ENCODE data around the gene CELF5.
A peak's percentile ranks its signal among the peaks of the same experiment; 100 is the strongest.
"Not testable (repeated sequence)": the region's sequence is repeated elsewhere in the genome, so short reads cannot be mapped to it uniquely, and the experiment has no call there.

CELF5 gene

DNA sequence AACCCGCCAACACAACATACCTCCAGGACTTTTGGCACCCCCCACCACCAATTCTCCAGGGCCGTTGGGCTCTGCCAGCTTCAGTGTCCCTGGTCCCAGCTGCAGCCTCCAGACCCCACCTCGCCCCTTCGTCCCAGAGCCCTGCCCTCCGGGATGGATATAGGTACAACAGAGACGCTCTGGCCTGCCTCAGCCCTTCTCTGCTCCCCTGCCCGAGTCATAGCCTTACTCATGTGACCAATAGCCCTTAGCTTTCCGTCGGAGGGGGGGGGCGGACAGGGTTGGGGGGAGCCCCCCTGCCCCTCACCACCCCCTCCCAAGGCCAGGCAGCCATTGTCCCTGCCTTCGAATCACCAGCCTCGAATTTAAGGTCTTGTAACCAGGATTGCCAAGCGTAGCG is 71.1 kb downstream of the CELF5 start:
- FAIRE-seq (no peak), DNase-seq (ENCODE audit: insufficient read length) (no peak)
- TF ChIP-seq TAF1 (IDR thresholded peaks at IDR 0.05; ENCODE audit: borderline replicate concordance, low read depth, low read length) (no peak), POLR2A (IDR thresholded peaks at IDR 0.05; ENCODE audit: low read depth, low read length) (no peak), POLR2AphosphoS5 (IDR thresholded peaks at IDR 0.05; ENCODE audit: low read depth, low read length) (no peak)

DNA sequence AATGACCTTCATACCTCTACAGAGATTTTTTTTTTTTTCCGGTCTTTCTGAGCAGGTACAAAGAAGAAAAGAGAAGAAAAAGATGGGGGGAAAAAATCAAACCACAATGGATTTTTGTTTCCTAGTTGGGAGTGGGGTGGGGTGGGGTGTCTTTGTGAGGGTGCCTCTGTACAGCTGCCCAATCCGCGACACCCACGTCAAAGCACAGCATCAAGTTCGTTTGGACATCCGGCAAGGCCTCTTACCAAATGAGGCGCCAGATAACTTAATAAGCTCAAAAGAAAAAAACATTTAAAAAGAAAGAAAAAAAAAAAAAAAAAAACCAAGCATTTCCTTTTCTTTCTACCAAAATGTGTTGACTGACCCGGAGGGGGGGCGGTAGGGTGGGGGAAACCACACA is 71.6 kb downstream of the CELF5 start:
- TF ChIP-seq POLR2AphosphoS5 (IDR thresholded peaks at IDR 0.05; ENCODE audit: low read depth, low read length), result no peak
- no peak for TF ChIP-seq TAF1 (IDR thresholded peaks at IDR 0.05; ENCODE audit: borderline replicate concordance, low read depth, low read length)
- no peak for TF ChIP-seq POLR2A (IDR thresholded peaks at IDR 0.05; ENCODE audit: low read depth, low read length)
- DNase-seq (ENCODE audit: insufficient read length) (no peak), FAIRE-seq (no peak)

DNA sequence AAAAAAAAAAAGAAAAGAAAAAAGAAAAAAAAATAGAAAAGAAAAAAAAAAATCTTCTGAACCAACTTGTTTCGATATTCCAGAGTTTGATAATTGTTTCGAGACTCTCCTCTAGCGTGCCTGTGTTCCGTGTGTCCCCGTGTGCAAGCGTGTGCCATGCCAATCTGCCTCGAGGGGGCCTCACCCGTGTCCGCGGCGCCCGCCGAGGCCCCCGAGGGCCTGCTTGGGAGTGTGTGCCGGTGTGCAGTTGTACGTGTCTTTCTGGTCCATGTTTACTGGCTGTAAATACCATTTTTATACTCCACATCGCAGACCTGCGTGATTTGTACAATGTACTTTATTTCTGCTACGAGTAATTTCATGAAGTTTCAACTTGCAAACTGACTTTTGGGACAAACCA is 72.0 kb downstream of the CELF5 start:
- DNase-seq (ENCODE audit: insufficient read length), result no peak
- no peak for FAIRE-seq
- TF ChIP-seq POLR2A (IDR thresholded peaks at IDR 0.05; ENCODE audit: low read depth, low read length) (no peak), POLR2AphosphoS5 (IDR thresholded peaks at IDR 0.05; ENCODE audit: low read depth, low read length) (no peak), TAF1 (IDR thresholded peaks at IDR 0.05; ENCODE audit: borderline replicate concordance, low read depth, low read length) (no peak)

DNA sequence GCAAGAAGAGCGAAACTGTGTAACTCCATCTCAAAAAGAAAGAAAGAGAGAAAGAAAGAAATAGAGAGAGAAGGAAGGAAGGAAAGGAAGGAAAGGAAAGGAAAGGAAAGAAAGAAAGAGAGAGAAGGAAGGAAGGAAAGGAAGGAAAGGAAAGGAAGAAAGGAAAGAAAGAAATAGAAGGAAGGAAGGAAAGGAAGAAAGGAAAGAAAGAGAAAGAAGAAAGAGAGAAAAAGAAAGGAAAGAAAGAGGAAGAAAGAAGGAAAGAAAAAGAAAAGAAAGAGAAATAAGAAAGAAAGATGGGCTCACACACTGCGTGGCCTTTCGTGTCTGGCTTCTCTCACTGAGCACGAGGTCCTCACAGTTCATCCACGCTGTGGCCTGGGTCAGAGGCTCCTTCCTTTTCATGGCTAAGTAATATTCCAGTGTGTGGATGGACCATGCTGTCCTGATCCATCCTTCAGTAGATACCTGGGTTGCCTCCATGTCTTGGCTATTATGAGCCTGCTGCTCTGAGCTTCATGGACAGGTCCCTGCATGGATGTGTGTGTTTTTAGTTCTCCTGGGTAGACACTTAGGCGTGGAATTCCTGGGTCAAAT is 74.5 kb downstream of the CELF5 start:
- DNase-seq (ENCODE audit: insufficient read length) (no peak), FAIRE-seq (no peak)
- TF ChIP-seq POLR2A (IDR thresholded peaks at IDR 0.05; ENCODE audit: low read depth, low read length) (no peak), POLR2AphosphoS5 (IDR thresholded peaks at IDR 0.05; ENCODE audit: low read depth, low read length) (no peak), TAF1 (IDR thresholded peaks at IDR 0.05; ENCODE audit: borderline replicate concordance, low read depth, low read length) (no peak)

DNA sequence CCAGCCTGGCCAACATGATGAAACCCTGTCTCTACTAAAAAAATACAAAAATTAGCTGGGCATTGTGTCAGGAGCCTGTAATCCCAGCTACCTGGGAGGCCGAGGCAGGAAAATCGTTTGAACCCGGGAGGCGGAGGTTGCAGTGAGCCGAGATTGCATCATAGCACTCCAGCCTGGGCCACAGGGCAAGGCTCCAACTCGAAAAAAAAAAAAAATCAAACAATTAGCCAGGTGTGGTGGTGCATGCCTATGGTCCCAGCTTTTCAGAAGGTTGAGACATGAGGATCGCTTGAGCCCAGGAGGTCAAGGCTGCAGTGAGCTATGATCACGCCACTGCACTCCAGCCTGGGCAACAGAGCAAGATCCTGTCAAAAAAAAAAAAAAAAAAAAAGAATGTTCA is 76.1 kb downstream of the CELF5 start:
- not testable (repeated sequence) for FAIRE-seq; DNase-seq (ENCODE audit: insufficient read length)

DNA sequence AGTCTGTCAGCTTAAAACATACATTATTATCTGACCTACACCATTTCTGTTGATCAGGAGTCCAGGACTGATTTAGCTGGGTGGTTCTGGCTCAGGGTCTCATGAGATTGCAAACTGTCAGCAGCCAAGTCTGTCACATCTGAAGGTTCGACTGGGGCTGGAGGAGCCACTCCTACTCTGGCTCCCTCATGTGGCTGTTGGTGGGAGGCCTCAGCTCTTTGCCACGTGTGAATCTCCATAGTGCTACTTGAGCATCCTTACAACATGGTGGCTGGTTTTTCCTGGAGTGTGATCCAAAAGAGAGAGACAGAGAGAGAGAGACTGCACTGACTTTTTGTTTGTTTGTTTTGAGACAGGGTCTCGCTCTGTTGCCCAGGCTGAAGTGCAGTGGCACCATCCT is 78.3 kb downstream of the CELF5 start:
- FAIRE-seq (no peak), DNase-seq (ENCODE audit: insufficient read length) (no peak)
- no peak for TF ChIP-seq POLR2AphosphoS5 (IDR thresholded peaks at IDR 0.05; ENCODE audit: low read depth, low read length)
- TF ChIP-seq TAF1 (IDR thresholded peaks at IDR 0.05; ENCODE audit: borderline replicate concordance, low read depth, low read length), result no peak
- TF ChIP-seq POLR2A (IDR thresholded peaks at IDR 0.05; ENCODE audit: low read depth, low read length), result no peak

DNA sequence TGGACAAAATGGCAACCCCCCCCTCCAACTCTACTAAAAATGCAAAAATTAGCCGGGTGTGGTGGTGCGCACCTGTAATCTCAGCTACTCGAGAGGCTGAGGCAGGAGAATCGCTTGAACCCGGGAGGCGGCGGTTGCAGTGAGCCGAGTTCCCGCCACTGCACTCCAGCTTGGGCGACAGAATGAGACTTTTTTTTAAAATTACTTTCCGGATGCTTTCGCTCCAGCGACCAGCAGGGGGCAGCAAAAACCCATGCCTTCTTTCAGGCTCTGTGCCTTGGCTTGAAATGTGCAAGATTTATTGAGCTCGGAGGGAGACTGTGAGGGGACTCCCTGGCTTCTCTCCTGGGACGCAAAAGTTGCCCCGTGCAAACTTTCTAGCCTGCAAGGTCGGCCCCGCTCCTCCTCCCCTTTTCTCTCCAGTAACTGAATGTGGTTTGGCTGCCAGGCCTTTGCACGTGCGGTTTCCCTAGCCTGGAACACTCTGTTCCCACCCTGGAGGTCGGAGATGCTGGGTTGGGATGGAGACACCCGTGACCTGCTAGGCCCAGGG is 80.5 kb downstream of the CELF5 start:
- peak; percentile 76 for FAIRE-seq
- TF ChIP-seq POLR2A (IDR thresholded peaks at IDR 0.05; ENCODE audit: low read depth, low read length) (no peak), POLR2AphosphoS5 (IDR thresholded peaks at IDR 0.05; ENCODE audit: low read depth, low read length) (no peak), TAF1 (IDR thresholded peaks at IDR 0.05; ENCODE audit: borderline replicate concordance, low read depth, low read length) (no peak)
- peak; percentile 63 for DNase-seq (ENCODE audit: insufficient read length)

DNA sequence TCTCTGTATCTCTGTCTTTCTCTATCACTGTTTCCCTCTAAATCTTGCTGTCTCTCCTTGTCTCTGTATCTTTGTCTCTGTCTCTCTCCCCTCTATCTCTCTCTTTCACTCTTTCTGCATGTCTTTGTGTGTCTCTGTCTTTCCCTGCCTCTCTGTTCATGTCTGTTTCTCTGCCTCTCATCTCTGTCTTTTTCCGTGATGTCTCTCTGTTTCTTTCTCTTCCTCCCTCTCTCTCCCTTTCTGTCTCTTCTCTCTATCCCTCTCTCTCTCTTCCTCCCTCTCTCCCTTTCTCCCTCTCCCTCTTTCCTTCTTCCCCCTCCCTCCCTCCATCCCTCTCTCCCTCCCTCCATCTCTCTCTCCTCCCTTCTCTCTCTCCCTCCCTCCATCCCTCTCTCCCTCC is 85.3 kb downstream of the CELF5 start:
- TF ChIP-seq POLR2AphosphoS5 (IDR thresholded peaks at IDR 0.05; ENCODE audit: low read depth, low read length), result no peak
- TF ChIP-seq POLR2A (IDR thresholded peaks at IDR 0.05; ENCODE audit: low read depth, low read length), result no peak
- no peak for TF ChIP-seq TAF1 (IDR thresholded peaks at IDR 0.05; ENCODE audit: borderline replicate concordance, low read depth, low read length)
- DNase-seq (ENCODE audit: insufficient read length) (no peak), FAIRE-seq (no peak)

DNA sequence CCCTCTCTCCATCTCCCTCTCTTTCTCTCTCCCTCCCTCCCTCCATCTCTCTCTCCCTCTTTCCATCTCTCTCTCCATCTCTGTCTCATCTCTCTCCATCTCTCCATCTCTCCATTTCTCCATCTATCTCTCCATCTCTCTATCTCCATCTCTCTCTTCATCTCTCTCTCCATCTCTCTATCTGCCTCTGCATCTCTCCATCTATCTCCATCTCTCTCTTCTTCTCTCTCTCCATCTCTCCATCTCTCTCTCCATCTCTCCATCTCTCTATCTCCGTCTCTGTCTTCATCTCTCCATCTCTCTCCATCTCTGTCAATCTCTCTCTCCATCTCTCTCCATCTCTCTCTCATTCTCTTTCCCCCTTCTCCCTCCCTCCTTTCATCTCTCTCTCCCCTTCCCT is 85.8 kb downstream of the CELF5 start:
- TF ChIP-seq TAF1 (IDR thresholded peaks at IDR 0.05; ENCODE audit: borderline replicate concordance, low read depth, low read length), result no peak
- no peak for TF ChIP-seq POLR2A (IDR thresholded peaks at IDR 0.05; ENCODE audit: low read depth, low read length)
- TF ChIP-seq POLR2AphosphoS5 (IDR thresholded peaks at IDR 0.05; ENCODE audit: low read depth, low read length), result no peak
- DNase-seq (ENCODE audit: insufficient read length) (no peak), FAIRE-seq (no peak)

DNA sequence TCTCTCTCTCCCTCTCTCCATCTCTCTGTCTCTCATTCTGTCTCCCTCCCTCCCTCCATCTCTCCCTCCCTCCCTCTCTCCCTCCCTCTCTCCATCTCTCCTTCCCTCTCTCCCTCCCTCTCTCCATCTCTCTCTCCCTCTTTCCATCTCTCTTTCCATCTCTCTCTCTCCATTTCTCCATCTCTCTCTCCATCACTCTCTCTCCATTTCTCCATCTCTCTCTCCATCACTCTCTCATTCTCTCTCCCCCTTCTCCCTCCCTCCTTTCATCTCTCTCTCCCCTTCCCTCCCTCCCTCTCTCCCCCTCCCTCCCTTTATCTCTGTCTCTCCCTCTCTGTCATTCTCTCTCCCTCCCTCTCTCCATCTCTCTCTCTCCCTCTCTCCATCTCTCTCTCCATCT is 86.2 kb downstream of the CELF5 start:
- no peak for TF ChIP-seq POLR2AphosphoS5 (IDR thresholded peaks at IDR 0.05; ENCODE audit: low read depth, low read length)
- no peak for TF ChIP-seq TAF1 (IDR thresholded peaks at IDR 0.05; ENCODE audit: borderline replicate concordance, low read depth, low read length)
- TF ChIP-seq POLR2A (IDR thresholded peaks at IDR 0.05; ENCODE audit: low read depth, low read length), result no peak
- FAIRE-seq, result no peak

DNA sequence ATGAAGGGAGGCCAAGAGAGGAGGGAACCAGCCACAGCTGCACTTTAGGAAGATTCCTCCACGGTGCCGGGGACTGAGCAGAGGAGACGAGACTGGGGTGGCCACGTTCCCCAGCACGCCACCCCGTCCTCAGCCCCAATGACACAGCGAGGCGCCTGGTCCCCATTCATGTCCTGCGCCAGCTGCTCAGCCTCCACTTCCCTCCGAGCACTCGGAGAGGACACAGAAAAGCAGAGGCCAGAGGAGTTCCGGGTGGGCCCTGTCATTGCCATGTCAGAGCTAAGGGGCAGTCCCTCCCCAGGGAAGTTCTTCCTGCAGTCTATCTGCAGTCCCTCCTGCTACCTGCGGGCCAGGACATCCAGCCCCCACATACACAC is 88.7 kb downstream of the CELF5 start:
- no peak for FAIRE-seq

More for the DNA sequence above, 86.2 kb downstream of the CELF5 start:
- no peak for DNase-seq (ENCODE audit: insufficient read length)

DNA sequence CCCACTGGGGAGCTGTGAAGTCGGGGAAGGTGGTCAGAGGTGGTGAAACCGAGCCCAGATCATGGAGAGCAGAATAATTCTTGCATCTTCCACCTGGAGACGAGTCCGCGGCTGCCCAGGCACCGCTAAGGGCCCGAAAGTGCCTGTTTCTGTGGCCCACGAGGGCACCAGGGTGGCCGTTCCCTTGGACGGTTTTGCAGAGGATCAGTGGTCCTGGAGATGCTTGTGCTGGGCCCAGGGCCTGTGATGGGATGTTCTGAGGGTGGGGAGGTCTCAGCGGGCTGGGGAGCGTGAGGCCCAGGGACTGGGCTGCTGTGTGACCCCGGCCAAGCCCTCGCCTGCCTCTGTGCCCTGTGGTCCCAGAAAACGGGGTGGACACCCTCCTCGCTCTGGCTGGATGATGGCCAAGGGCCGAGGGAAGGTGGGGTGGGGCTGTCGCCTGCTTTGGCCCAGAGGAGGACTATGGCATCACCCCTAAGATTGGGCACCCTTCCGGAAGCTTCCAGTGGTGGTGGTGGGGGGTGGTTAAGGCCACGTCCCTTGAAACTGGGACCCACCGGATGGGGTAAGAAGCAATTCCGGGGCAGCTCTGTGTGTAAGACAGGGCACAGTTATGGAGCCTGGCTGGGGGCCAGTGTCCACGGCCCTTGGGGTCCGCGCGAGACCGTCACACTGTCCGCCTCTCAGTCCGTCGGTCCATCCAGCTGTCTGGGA is 90.7 kb downstream of the CELF5 start:
- TF ChIP-seq POLR2A (IDR thresholded peaks at IDR 0.05; ENCODE audit: low read depth, low read length) (no peak), POLR2AphosphoS5 (IDR thresholded peaks at IDR 0.05; ENCODE audit: low read depth, low read length) (no peak), TAF1 (IDR thresholded peaks at IDR 0.05; ENCODE audit: borderline replicate concordance, low read depth, low read length) (no peak)
- no peak for DNase-seq (ENCODE audit: insufficient read length)
- FAIRE-seq, result no peak

More for the DNA sequence above, 88.7 kb downstream of the CELF5 start:
- no peak for TF ChIP-seq TAF1 (IDR thresholded peaks at IDR 0.05; ENCODE audit: borderline replicate concordance, low read depth, low read length)
- no peak for TF ChIP-seq POLR2AphosphoS5 (IDR thresholded peaks at IDR 0.05; ENCODE audit: low read depth, low read length)
- no peak for TF ChIP-seq POLR2A (IDR thresholded peaks at IDR 0.05; ENCODE audit: low read depth, low read length)
- no peak for DNase-seq (ENCODE audit: insufficient read length)
